Measurements from ENCODE around the gene CD52.

The CD52 gene

GRCh38 chr1:26317612-26318337, at the start of gene CD52:
Gene CD52, plus strand, starts transcription at chr1:26317958. Its CDS starts 60 bp downstream, at chr1:26318018.
- DNase-seq: no peak

GRCh38 chr1:26268290-26269197, 49.2 kb upstream of the CD52 start:
- no peak for DNase-seq

- no peak for DNase-seq
Measured at GRCh38 chr1:26269198-26269550, 48.6 kb upstream of the CD52 start.

GRCh38 chr1:26274801-26275425, 42.8 kb upstream of the CD52 start:
- DNase-seq: no peak

- peak; percentile 31 for DNase-seq
Measured at GRCh38 chr1:26275580-26276431, 42.0 kb upstream of the CD52 start.

GRCh38 chr1:26276432-26276838, 41.3 kb upstream of the CD52 start:
- no peak for DNase-seq

GRCh38 chr1:26277261-26277661, 40.5 kb upstream of the CD52 start:
- DNase-seq: no peak

- no peak for DNase-seq
Measured at GRCh38 chr1:26277719-26278118, 40.0 kb upstream of the CD52 start.

- no peak for DNase-seq
Measured at GRCh38 chr1:26278303-26278702, 39.5 kb upstream of the CD52 start.

GRCh38 chr1:26278724-26279455, 38.9 kb upstream of the CD52 start:
- no peak for DNase-seq

- DNase-seq: peak; percentile 47
Measured at GRCh38 chr1:26279456-26280332, 38.1 kb upstream of the CD52 start, which contains the start of gene SH3BGRL3. Gene SH3BGRL3, plus strand, starts transcription at chr1:26280086. Its CDS starts 70 bp downstream, at chr1:26280156.

- DNase-seq: no peak
Measured at GRCh38 chr1:26280333-26281042, 37.3 kb upstream of the CD52 start.

GRCh38 chr1:26281091-26281958, 36.4 kb upstream of the CD52 start:
- DNase-seq: no peak

GRCh38 chr1:26281971-26282370, 35.8 kb upstream of the CD52 start:
- DNase-seq: no peak

GRCh38 chr1:26282401-26282918, 35.3 kb upstream of the CD52 start:
- no peak for DNase-seq

- DNase-seq: no peak
Measured at GRCh38 chr1:26283279-26283853, 34.4 kb upstream of the CD52 start.

GRCh38 chr1:26283871-26284596, 33.7 kb upstream of the CD52 start:
- DNase-seq: no peak
